Endodermal cell (in vitro differentiated cells): ENCODE measurements around the gene SELENOO. TPM values are rescaled to one million over a fixed set of nuclear protein-coding genes. Genes with fewer than 3 reads are reported as not detected.

Experiments
- DNase-seq: peaks from one replicate; pipeline ENCODE4 v3.0.0-alpha.2; 2017
- H3K27ac ChIP-seq: 2 replicates; pipeline ENCODE4 v1.5.1; 2013; ENCODE audit warnings: mild to moderate bottlenecking, low read depth, low read length, moderate library complexity
- H3K27me3 ChIP-seq: 2 replicates; pipeline ENCODE4 v1.6.1; 2013; ENCODE audit warnings: mild to moderate bottlenecking, low read length, moderate library complexity; ENCODE audit not compliant: insufficient read depth, control insufficient read depth, poor library complexity, severe bottlenecking
- H3K36me3 ChIP-seq: 2 replicates; pipeline ENCODE4 v1.7.0; 2013; ENCODE audit warnings: mild to moderate bottlenecking, low read length, moderate library complexity; ENCODE audit not compliant: control insufficient read depth, insufficient read depth
- H3K4me1 ChIP-seq: one replicate; pipeline ENCODE4 v1.7.0; 2013; ENCODE audit warnings: low read length; ENCODE audit not compliant: control insufficient read depth, insufficient read depth
- H3K4me3 ChIP-seq: 2 replicates; pipeline ENCODE4 v1.5.1; 2013; ENCODE audit warnings: mild to moderate bottlenecking, low read length, moderate library complexity
- H3K9ac ChIP-seq: 2 replicates; pipeline ENCODE4 v1.6.1; 2013; ENCODE audit warnings: mild to moderate bottlenecking, low read length, moderate library complexity; ENCODE audit not compliant: poor library complexity, severe bottlenecking; ENCODE audit errors: extremely low read depth
- H3K9me3 ChIP-seq: 2 replicates; pipeline ENCODE4 v1.6.1; 2013; ENCODE audit warnings: mild to moderate bottlenecking, low read length, moderate library complexity; ENCODE audit not compliant: control insufficient read depth
- H3K27ac Mint-ChIP-seq: 2 replicates; pipeline ENCODE4 v1.8.0; 2020; ENCODE audit warnings: mixed read lengths
- H3K27me3 Mint-ChIP-seq: 2 replicates; pipeline ENCODE4 v1.8.0; 2021; ENCODE audit warnings: mild to moderate bottlenecking, mixed read lengths; ENCODE audit not compliant: insufficient read depth
- H3K36me3 Mint-ChIP-seq: 2 replicates; pipeline ENCODE4 v1.8.0; 2020; ENCODE audit warnings: low read depth, mixed read lengths
- H3K4me1 Mint-ChIP-seq: 2 replicates; pipeline ENCODE4 v1.8.0; 2020; ENCODE audit warnings: mixed read lengths
- H3K4me3 Mint-ChIP-seq: 2 replicates; pipeline ENCODE4 v1.8.0; 2020; ENCODE audit warnings: mild to moderate bottlenecking, moderate library complexity, mixed read lengths
- H3K9me3 Mint-ChIP-seq: 2 replicates; pipeline ENCODE4 v1.8.0; 2020; ENCODE audit warnings: mild to moderate bottlenecking, mixed read lengths
- CTCF ChIP-seq: fragments of 200-600 bp; sonication (generic); conservative IDR thresholded peaks from 2 replicates; pipeline ENCODE4 v1.5.0; 2021; ENCODE audit warnings: antibody characterized with exemption, mild to moderate bottlenecking
- whole genome bisulfite sequencing, 2 experiments: methylation state at CpG; one replicate each; pipeline versions ENCODE4 v1.1.5 to v1.1.7; 2013; ENCODE audit warnings: missing lambda C conversion rate in 2 of 2, mixed read lengths in 1 of 2; ENCODE audit not compliant: insufficient coverage in 1 of 2, insufficient read length in 1 of 2; 5-methylcytosine and 5-hydroxymethylcytosine counted together
- total RNA-seq, 2 donors: library from RNA; stranded (reverse); fragmentation: NEBNext Ultra II Directional in 1 of 2; extraction: Animal tissue kit (Norgen Biotek cat#: 25700) in 1 of 2; gene quantifications; 2 replicates in 1 of 2; 3 replicates in 1 of 2; pipeline ENCODE4 v1.2.1, GENCODE V29; 2021

The SELENOO gene
- total RNA-seq, 2 donors from 2014 or later: 22.2 to 22.9 TPM

- Histone ChIP-seq H3K27me3 (no peaks in the 10 kb centered on the region), H3K9ac (no peak overlapping the region), H3K27ac (no peak overlapping the region), H3K36me3 (peaks cover 52% of the 10 kb centered on the region), H3K4me1 (no peaks in the 10 kb centered on the region), H3K4me3 (no peak overlapping the region), H3K9me3 (peaks cover 8% of the 10 kb centered on the region)
- Mint-ChIP-seq H3K27ac (no peak overlapping the region), H3K4me3 (no peak overlapping the region), H3K9me3 (no peaks in the 10 kb centered on the region), H3K36me3 (peaks cover 51% of the 10 kb centered on the region), H3K27me3 (no peaks in the 10 kb centered on the region), H3K4me1 (no peaks in the 10 kb centered on the region)
- TF ChIP-seq CTCF: no peak
- WGBS, 2 experiments: 93 to 95% methylated on average over 18 to 22 of the region's 22 CpGs
- no peak for DNase-seq
These were observed 7.7 kb downstream of the SELENOO start for GRCh38 chr22:50208430-50208938.

GRCh38 chr22:50208939-50209892 is 8.4 kb downstream of the SELENOO start:
- Mint-ChIP-seq H3K27me3 (no peaks in the 10 kb centered on the region), H3K4me3 (no peak overlapping the region), H3K27ac (no peak overlapping the region), H3K36me3 (peaks cover 51% of the 10 kb centered on the region), H3K9me3 (no peaks in the 10 kb centered on the region), H3K4me1 (no peaks in the 10 kb centered on the region)
- Histone ChIP-seq H3K27ac (no peak overlapping the region), H3K4me1 (no peaks in the 10 kb centered on the region), H3K4me3 (no peak overlapping the region), H3K9ac (no peak overlapping the region), H3K36me3 (peaks cover 53% of the 10 kb centered on the region), H3K27me3 (no peaks in the 10 kb centered on the region), H3K9me3 (peaks cover 7% of the 10 kb centered on the region)
- WGBS, 2 experiments: 92 to 94% methylated on average over 17 to 31 of the region's 31 CpGs
- TF ChIP-seq CTCF: no peak
- DNase-seq: no peak

- peak; percentile 79 for DNase-seq
- H3K9me3 Mint-ChIP-seq: no peaks in the 10 kb centered on the region
- WGBS, 2 experiments: 68 to 72% methylated on average over 16 to 20 of the region's 20 CpGs
- no peak overlapping the region for H3K27ac Mint-ChIP-seq
- TF ChIP-seq CTCF: peak; percentile 91
- Histone ChIP-seq H3K4me3 (no peak overlapping the region), H3K36me3 (peaks cover 57% of the 10 kb centered on the region), H3K27me3 (no peaks in the 10 kb centered on the region), H3K9me3 (peaks cover 7% of the 10 kb centered on the region), H3K4me1 (no peaks in the 10 kb centered on the region), H3K27ac (no peak overlapping the region), H3K9ac (no peak overlapping the region)
- no peak overlapping the region for H3K4me3 Mint-ChIP-seq
- peaks cover 55% of the 10 kb centered on the region for H3K36me3 Mint-ChIP-seq
- H3K4me1 Mint-ChIP-seq: no peaks in the 10 kb centered on the region
- no peaks in the 10 kb centered on the region for H3K27me3 Mint-ChIP-seq
These were observed 9.1 kb downstream of the SELENOO start for GRCh38 chr22:50209893-50210292.
